ENCODE data around the gene FNDC5. TPM values are rescaled to one million over a fixed set of nuclear protein-coding genes. Genes with fewer than 3 reads are reported as not detected.

FNDC5 gene
- total and polyA plus RNA-seq, 2 experiments from 2014 or later, result 9.0 to 11.2 TPM

DNA sequence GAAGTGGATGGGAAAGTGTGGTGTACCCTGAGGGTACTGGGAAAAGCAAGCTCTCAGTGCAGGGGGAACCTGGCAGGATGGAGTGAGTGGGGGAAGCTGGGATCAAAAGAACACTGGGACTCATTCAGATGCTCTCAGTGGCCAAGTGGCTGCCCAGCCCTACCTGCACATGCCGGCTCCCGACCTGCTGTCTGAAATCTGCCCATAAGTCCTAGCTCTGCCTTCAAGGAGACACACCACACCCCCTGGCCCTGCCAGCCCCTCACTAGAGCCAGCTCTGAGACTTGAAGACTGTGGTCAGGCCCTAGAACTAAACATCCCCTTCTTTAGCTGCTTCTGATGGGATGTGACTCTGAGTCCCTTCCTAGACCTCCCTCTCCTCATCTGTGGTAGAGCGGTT is 28.2 kb upstream of the FNDC5 start:
- Histone ChIP-seq H3K4me1 (ENCODE audit: insufficient read depth) (peaks cover 8% of the 10 kb centered on the region), H3K9me2 (replicated peaks; ENCODE audit: insufficient read depth) (no peaks in the 10 kb centered on the region), H3K4me3 (no peak overlapping the region), H3K27ac (no peak overlapping the region), H4K20me1 (ENCODE audit: insufficient read depth, poor library complexity, severe bottlenecking) (no peaks in the 10 kb centered on the region), H2AFZ (no peak overlapping the region), H3K27me3 (no peaks in the 10 kb centered on the region), H3K9me3 (ENCODE audit: low read depth) (no peaks in the 10 kb centered on the region), H3K4me2 (no peak overlapping the region), H3K36me3 (replicated peaks; ENCODE audit: insufficient read depth, low read depth) (no peaks in the 10 kb centered on the region), H3K79me2 (no peaks in the 10 kb centered on the region)
- WGBS (ENCODE audit: low lambda C conversion rate, missing lambda C conversion rate), result 86% methylated on average over 3 of the region's 3 CpGs
- no peak for DNase-seq (ENCODE audit: low spot score)
- TF ChIP-seq EZH2 (IDR thresholded peaks at IDR 0.05; ENCODE audit: borderline replicate concordance) (no peak), EZH2phosphoT487 (IDR thresholded peaks at IDR 0.05; ENCODE audit: low read depth, severe bottlenecking, unreplicated experiment) (no peak)
- TF ChIP-seq, protein P1, sequence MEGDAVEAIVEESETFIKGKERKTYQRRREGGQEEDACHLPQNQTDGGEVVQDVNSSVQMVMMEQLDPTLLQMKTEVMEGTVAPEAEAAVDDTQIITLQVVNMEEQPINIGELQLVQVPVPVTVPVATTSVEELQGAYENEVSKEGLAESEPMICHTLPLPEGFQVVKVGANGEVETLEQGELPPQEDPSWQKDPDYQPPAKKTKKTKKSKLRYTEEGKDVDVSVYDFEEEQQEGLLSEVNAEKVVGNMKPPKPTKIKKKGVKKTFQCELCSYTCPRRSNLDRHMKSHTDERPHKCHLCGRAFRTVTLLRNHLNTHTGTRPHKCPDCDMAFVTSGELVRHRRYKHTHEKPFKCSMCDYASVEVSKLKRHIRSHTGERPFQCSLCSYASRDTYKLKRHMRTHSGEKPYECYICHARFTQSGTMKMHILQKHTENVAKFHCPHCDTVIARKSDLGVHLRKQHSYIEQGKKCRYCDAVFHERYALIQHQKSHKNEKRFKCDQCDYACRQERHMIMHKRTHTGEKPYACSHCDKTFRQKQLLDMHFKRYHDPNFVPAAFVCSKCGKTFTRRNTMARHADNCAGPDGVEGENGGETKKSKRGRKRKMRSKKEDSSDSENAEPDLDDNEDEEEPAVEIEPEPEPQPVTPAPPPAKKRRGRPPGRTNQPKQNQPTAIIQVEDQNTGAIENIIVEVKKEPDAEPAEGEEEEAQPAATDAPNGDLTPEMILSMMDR (IDR thresholded peaks at IDR 0.05; ENCODE audit: poor library complexity), result no peak

DNA sequence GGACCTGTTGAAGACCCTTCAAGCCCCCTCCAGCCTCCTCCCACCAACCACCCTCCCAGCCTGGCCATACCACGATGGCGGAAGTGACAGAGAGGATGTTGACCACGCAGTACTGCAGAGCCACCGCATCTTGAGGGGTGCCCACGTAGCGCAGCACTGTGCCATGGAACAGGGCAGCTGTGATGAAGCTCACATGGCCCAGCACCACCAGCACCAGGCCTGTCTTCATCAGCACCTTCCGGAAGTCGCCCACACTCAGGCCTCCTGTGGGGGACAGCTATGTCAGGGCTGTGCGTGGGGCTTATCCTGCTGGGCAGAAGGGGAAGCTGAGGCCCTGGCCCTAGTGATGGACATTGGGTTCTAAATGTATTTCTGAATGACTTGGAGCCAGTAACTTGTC is 27.3 kb upstream of the FNDC5 start:
- Histone ChIP-seq H3K36me3 (replicated peaks; ENCODE audit: insufficient read depth, low read depth) (no peaks in the 10 kb centered on the region), H4K20me1 (ENCODE audit: insufficient read depth, poor library complexity, severe bottlenecking) (no peaks in the 10 kb centered on the region), H3K27me3 (no peaks in the 10 kb centered on the region), H3K9me2 (replicated peaks; ENCODE audit: insufficient read depth) (no peaks in the 10 kb centered on the region), H3K4me1 (ENCODE audit: insufficient read depth) (peaks cover 12% of the 10 kb centered on the region), H3K4me3 (no peak overlapping the region), H2AFZ (no peak overlapping the region), H3K27ac (no peak overlapping the region), H3K4me2 (no peak overlapping the region), H3K9me3 (ENCODE audit: low read depth) (no peaks in the 10 kb centered on the region), H3K79me2 (no peaks in the 10 kb centered on the region)
- WGBS (ENCODE audit: low lambda C conversion rate, missing lambda C conversion rate), result 95% methylated on average over 9 of the region's 9 CpGs
- TF ChIP-seq EZH2 (IDR thresholded peaks at IDR 0.05; ENCODE audit: borderline replicate concordance), result no peak
- TF ChIP-seq EZH2phosphoT487 (IDR thresholded peaks at IDR 0.05; ENCODE audit: low read depth, severe bottlenecking, unreplicated experiment), result no peak
- TF ChIP-seq, protein P1 (IDR thresholded peaks at IDR 0.05; ENCODE audit: poor library complexity), result no peak
- DNase-seq (ENCODE audit: low spot score), result no peak

DNA sequence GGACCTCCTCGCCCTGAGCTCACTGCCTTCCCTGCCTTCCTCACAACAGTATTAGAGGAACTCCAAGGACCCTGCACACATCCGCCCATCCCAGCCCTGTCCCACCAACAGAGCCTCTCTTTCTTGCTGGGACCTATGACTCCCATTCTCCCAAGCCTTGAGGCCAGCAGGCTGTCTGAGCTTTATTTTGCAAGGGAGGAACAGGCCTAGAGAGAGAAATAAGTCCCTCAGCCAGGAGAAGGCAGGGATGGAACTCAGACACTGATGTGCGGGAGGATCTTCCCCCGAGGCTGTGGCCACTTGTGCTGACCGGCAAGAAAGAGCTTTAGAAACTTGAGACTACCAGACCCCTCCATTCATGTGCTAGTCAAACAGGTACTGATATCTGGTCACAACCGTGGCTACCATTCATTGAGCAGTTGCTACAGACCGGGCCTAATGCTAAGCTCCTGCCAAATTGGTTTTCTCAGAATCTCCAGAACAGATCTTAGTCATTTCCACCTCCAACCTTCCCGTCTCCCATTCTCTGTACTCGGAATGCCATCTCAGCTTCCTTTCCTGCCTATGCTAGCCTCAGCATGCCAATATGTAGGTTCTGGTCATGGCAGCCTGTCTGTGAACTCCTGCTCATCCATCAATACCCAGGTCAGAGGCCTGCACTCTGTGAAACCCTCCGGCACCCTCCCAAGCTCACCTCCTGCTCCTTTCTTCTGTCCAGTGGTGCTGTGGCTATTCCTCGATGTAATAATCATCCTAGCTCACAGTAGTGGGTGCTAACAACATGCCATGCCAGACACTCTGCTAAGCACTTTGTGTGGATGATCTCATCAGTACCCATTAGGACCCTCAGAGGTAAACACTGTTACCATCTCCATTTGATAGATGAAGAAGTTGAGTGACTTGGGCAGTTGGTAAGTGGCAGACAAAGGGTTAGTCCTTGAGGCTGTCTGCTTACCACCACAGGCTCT is 26.7 kb upstream of the FNDC5 start:
- no peak for DNase-seq (ENCODE audit: low spot score)
- no peaks in the 10 kb centered on the region for H3K79me2 ChIP-seq
- no peak overlapping the region for H2AFZ ChIP-seq
- H3K36me3 ChIP-seq (replicated peaks; ENCODE audit: insufficient read depth, low read depth), result no peaks in the 10 kb centered on the region
- H3K9me2 ChIP-seq (replicated peaks; ENCODE audit: insufficient read depth), result no peaks in the 10 kb centered on the region
- no peaks in the 10 kb centered on the region for H3K9me3 ChIP-seq (ENCODE audit: low read depth)
- peaks cover 12% of the 10 kb centered on the region for H3K4me1 ChIP-seq (ENCODE audit: insufficient read depth)
- no peaks in the 10 kb centered on the region for H3K27me3 ChIP-seq
- no peak overlapping the region for H3K27ac ChIP-seq
- H4K20me1 ChIP-seq (ENCODE audit: insufficient read depth, poor library complexity, severe bottlenecking), result no peaks in the 10 kb centered on the region
- no peak overlapping the region for H3K4me3 ChIP-seq
- TF ChIP-seq EZH2phosphoT487 (IDR thresholded peaks at IDR 0.05; ENCODE audit: low read depth, severe bottlenecking, unreplicated experiment) (no peak), EZH2 (IDR thresholded peaks at IDR 0.05; ENCODE audit: borderline replicate concordance) (no peak)
- TF ChIP-seq, protein P1 (IDR thresholded peaks at IDR 0.05; ENCODE audit: poor library complexity), result no peak
- WGBS (ENCODE audit: low lambda C conversion rate, missing lambda C conversion rate), result 71% methylated on average over 11 of the region's 11 CpGs
- no peak overlapping the region for H3K4me2 ChIP-seq
